ENCODE measurements around the gene TMPRSS9.

Gene TMPRSS9

DNA sequence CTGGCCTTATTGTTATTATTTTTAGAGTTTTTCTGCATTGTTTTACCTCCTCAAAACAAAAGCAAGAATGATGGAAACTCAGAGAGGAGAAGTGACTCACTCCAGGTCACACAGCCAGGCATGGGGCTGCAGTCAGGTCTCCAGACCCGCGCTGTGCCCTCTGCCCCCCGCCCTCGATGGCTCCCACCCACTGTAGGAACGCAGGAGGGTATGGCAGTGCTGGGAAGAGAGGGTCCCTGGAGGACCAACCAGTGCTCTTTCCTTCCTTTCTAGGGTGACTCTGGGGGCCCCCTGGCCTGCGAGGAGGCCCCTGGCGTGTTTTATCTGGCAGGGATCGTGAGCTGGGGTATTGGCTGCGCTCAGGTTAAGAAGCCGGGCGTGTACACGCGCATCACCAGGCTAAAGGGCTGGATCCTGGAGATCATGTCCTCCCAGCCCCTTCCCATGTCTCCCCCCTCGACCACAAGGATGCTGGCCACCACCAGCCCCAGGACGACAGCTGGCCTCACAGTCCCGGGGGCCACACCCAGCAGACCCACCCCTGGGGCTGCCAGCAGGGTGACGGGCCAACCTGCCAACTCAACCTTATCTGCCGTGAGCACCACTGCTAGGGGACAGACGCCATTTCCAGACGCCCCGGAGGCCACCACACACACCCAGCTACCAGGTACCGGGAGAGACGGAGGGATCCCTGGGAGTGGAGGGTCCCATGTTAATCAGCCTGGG lies 61.7 kb downstream of the TMPRSS9 start:
- H3K4me3 ChIP-seq (ENCODE audit: control insufficient read depth, low read depth, low read length): no peak overlapping the region
- DNase-seq (ENCODE audit: low read depth): no peak
- TF ChIP-seq, protein P1, sequence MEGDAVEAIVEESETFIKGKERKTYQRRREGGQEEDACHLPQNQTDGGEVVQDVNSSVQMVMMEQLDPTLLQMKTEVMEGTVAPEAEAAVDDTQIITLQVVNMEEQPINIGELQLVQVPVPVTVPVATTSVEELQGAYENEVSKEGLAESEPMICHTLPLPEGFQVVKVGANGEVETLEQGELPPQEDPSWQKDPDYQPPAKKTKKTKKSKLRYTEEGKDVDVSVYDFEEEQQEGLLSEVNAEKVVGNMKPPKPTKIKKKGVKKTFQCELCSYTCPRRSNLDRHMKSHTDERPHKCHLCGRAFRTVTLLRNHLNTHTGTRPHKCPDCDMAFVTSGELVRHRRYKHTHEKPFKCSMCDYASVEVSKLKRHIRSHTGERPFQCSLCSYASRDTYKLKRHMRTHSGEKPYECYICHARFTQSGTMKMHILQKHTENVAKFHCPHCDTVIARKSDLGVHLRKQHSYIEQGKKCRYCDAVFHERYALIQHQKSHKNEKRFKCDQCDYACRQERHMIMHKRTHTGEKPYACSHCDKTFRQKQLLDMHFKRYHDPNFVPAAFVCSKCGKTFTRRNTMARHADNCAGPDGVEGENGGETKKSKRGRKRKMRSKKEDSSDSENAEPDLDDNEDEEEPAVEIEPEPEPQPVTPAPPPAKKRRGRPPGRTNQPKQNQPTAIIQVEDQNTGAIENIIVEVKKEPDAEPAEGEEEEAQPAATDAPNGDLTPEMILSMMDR (conservative IDR thresholded peaks at IDR 0.05; ENCODE audit: control insufficient read depth, insufficient read depth, low read depth, low read length): no peak

DNA sequence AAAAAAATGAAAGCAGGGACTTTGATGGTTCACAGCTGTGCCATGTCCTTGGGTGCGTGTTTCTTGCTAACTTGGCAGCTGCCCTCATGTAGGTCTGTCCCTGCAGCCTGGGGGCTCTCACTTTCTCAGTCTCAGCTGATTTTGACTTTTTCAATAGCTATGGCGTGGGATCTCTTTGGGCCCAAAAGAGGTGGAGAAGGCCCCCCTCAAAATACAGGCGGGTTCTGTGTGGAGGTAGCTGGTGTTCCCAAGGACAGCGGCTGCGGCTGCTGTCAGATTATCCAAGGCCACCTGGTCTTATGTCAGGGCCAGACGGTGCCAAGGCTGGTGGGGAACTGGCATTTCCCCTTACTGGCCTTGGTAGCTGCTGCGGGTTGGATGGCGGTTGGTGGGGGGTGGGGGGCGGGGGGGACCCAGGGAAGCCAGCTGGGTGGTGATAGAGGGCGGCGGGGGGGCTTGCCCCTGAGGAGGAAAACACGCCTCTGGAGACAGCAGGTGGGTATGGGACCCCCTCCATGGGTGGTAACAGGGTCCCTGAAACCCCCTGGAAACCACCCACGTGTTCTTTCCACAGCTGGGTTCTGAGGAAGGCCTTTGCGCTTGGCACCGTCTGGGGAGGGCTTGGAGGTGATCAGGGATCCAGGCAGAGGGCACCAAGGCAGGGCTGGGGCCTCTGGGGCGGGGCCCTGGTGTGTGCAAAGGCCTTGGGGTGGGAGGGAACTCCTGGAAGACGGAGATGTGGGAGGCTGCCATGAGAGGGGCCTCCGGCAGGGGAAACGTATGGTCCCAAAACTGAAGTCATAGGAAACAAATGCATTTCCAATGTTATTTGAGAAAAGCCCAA lies 63.2 kb downstream of the TMPRSS9 start:
- no peak for DNase-seq (ENCODE audit: low read depth)
- TF ChIP-seq, protein P1 (conservative IDR thresholded peaks at IDR 0.05; ENCODE audit: control insufficient read depth, insufficient read depth, low read depth, low read length): no peak
- H3K4me3 ChIP-seq (ENCODE audit: control insufficient read depth, low read depth, low read length): no peak overlapping the region

DNA sequence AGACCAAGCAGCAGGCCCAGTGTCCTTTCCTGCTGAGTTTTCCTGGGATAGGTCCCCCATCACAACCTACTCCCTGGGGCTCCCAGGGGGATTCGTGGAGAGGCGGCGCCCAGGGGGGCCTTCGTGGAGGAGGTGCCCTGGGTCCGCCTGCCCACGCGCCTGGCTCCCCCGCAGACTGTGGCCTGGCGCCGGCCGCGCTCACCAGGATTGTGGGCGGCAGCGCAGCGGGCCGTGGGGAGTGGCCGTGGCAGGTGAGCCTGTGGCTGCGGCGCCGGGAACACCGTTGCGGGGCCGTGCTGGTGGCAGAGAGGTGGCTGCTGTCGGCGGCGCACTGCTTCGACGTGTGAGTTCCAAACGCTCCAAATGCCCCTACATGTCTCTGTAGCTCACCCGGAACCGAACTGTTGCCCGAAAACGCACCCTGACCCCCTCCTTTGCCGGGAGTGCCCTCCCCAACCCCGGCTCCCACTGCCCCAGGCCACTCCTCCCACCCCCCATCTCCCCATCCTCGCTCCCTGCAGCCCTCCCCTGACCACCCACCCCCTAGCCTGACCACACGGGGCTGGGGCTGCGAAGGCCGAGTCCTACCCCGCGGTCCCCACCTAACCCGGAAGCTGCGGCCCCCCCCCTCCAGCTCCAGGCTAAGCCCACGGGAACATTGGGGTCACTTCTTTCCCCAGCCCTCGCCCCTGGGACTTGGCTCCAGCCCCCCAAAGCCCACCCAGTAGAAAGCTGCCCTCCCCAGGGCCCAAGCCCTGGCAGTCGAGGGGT lies 64.0 kb downstream of the TMPRSS9 start:
- TF ChIP-seq, protein P1 (conservative IDR thresholded peaks at IDR 0.05; ENCODE audit: control insufficient read depth, insufficient read depth, low read depth, low read length): no peak
- DNase-seq (ENCODE audit: low read depth): no peak
- H3K4me3 ChIP-seq (ENCODE audit: control insufficient read depth, low read depth, low read length): no peak overlapping the region

DNA sequence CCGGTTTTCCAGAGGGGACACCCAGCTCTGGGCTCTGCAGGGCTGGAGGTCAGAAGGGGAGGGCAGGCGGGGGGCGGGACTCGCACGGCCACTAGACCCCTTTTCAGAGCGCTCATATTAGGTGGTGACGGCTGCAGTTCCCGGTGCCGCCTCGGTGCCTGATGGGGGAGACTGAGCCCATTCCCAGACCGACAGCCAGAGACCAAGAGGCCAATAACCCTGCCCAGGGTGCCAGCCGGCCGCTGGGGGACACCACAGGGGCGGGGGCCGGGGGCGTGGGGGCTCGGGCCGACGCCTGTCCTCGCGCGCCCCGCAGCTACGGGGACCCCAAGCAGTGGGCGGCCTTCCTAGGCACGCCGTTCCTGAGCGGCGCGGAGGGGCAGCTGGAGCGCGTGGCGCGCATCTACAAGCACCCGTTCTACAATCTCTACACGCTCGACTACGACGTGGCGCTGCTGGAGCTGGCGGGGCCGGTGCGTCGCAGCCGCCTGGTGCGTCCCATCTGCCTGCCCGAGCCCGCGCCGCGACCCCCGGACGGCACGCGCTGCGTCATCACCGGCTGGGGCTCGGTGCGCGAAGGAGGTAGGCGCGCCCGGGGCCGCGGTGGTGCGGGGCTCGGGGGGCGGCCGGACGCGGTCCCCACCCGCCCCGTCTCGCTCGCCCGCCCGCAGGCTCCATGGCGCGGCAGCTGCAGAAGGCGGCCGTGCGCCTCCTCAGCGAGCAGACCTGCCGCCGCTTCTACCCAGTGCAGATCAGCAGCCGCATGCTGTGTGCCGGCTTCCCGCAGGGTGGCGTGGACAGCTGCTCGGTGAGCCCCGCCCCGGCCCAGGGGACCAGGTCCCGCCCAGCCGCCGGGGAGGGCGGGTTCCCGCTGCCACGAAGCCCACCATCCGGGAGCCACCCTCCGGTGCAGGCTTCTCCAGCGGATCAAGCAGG lies 64.9 kb downstream of the TMPRSS9 start:
- H3K4me3 ChIP-seq (ENCODE audit: control insufficient read depth, low read depth, low read length): peak overlapping the region; percentile 78
- DNase-seq (ENCODE audit: low read depth): peak; percentile 74
- TF ChIP-seq, protein P1 (conservative IDR thresholded peaks at IDR 0.05; ENCODE audit: control insufficient read depth, insufficient read depth, low read depth, low read length): peak; percentile 24

DNA sequence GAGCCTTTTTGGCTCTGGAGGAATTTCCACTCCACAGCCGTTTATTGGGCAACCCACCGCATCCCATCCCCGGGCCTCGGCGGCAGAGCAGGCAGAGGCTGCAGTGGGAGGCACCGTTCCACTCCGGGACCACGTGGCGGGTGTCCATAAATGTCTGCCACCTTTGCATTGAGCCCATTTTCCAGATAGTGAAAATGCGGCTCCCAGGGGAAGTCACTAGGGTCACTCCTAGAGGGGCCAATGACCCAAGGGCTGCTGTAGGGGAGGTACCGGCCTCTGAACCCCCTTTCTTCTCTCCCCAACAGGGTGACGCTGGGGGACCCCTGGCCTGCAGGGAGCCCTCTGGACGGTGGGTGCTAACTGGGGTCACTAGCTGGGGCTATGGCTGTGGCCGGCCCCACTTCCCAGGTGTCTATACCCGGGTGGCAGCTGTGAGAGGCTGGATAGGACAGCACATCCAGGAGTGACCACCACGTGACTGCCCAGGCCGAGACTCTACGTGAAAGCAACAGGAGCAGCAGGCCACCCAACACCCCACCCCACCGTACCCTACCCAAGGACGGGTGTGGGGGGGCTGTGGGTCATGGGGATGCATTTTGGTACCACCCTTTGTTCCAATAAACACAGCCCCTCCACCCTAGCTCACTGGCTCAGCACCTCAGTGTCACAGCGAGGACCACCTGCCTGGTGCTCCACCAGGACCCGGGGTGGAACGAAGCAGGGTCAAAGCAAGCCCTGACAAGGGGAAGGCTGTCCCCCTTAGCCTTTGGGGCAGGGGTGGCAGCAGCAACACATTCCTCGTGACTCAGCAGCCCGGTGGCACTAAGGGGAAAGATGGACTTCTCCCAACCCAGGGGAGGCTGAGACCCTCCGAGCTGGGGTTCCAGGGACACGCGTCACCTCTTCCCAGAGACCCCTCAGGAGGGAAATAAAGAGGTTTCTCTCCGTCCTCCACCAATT lies 65.8 kb downstream of the TMPRSS9 start:
- no peak for DNase-seq (ENCODE audit: low read depth)
- H3K4me3 ChIP-seq (ENCODE audit: control insufficient read depth, low read depth, low read length): peak overlapping the region; percentile 78
- TF ChIP-seq, protein P1 (conservative IDR thresholded peaks at IDR 0.05; ENCODE audit: control insufficient read depth, insufficient read depth, low read depth, low read length): no peak
